Nephron progenitor cell (in vitro differentiated cells): ENCODE measurements around the gene NT5C.

Experiments
- DNase-seq: peaks from one replicate; pipeline ENCODE4 v3.0.0; 2021
- H3K27ac Mint-ChIP-seq: 2 replicates; pipeline ENCODE4 v1.8.0; 2021; ENCODE audit warnings: mild to moderate bottlenecking, moderate library complexity, mixed read lengths
- H3K27me3 Mint-ChIP-seq: 2 replicates; pipeline ENCODE4 v1.8.0; 2021; ENCODE audit warnings: mild to moderate bottlenecking, low read depth, mixed read lengths; ENCODE audit not compliant: poor library complexity
- H3K36me3 Mint-ChIP-seq: 2 replicates; pipeline ENCODE4 v1.8.0; 2021; ENCODE audit warnings: low read depth, mixed read lengths
- H3K4me1 Mint-ChIP-seq: 2 replicates; pipeline ENCODE4 v1.8.0; 2021; ENCODE audit warnings: mixed read lengths
- H3K4me3 Mint-ChIP-seq: 2 replicates; pipeline ENCODE4 v1.8.0; 2021; ENCODE audit warnings: mild to moderate bottlenecking, moderate library complexity, mixed read lengths
- H3K9me3 Mint-ChIP-seq: 2 replicates; pipeline ENCODE4 v1.8.0; 2021; ENCODE audit warnings: mild to moderate bottlenecking, moderate library complexity, mixed read lengths
- TF ChIP-seq, protein P1 (sequence below): fragments of 200-600 bp; sonication (generic); IDR thresholded peaks from 2 replicates; pipeline ENCODE4 v1.5.0; 2021; ENCODE audit warnings: antibody characterized with exemption

The NT5C gene

GRCh38 chr17:75131278-75132017 is at the start of gene NT5C:
NT5C (minus strand) TSS chr17:75131742; CDS start chr17:75131707, 35 bp downstream.
- Mint-ChIP-seq H3K27me3 (no peaks in the 10 kb centered on the region), H3K4me3 (peak within 1 kb of the TSS; percentile 92), H3K27ac (peak within 1 kb of the TSS; percentile 53), H3K9me3 (no peaks in the 10 kb centered on the region), H3K36me3 (peaks cover 25% of the 10 kb centered on the region), H3K4me1 (peaks cover 24% of the 10 kb centered on the region)
- TF ChIP-seq, protein P1, sequence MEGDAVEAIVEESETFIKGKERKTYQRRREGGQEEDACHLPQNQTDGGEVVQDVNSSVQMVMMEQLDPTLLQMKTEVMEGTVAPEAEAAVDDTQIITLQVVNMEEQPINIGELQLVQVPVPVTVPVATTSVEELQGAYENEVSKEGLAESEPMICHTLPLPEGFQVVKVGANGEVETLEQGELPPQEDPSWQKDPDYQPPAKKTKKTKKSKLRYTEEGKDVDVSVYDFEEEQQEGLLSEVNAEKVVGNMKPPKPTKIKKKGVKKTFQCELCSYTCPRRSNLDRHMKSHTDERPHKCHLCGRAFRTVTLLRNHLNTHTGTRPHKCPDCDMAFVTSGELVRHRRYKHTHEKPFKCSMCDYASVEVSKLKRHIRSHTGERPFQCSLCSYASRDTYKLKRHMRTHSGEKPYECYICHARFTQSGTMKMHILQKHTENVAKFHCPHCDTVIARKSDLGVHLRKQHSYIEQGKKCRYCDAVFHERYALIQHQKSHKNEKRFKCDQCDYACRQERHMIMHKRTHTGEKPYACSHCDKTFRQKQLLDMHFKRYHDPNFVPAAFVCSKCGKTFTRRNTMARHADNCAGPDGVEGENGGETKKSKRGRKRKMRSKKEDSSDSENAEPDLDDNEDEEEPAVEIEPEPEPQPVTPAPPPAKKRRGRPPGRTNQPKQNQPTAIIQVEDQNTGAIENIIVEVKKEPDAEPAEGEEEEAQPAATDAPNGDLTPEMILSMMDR = peak; percentile 54
- peak; percentile 92 for DNase-seq

DNA sequence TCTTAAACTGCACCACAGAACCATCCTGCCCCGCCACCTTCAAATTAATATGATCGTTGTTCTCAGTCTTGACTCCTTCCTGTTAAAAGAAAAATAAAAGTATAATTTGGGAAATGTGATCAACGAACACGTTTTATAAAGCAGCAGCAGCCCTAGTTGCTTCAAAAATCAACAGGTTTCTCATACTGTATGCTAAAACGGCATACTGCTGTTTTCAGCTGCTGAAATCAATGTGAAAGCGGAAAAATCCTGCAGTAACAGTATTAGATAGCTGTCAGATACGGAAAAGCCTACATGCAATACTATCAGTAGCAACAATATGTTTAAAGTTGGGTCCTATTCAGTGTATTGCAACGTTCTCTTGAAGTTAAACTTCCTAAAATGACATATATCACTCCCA is 49.6 kb upstream of the NT5C start:
- TF ChIP-seq, protein P1 = no peak
- Mint-ChIP-seq H3K36me3 (peaks cover 35% of the 10 kb centered on the region), H3K27ac (peak overlapping the region; percentile 90), H3K27me3 (peaks cover 2% of the 10 kb centered on the region), H3K9me3 (peaks cover 9% of the 10 kb centered on the region), H3K4me1 (peaks cover 40% of the 10 kb centered on the region), H3K4me3 (peak overlapping the region; percentile 94)
- no peak for DNase-seq

- no peak for DNase-seq
- peaks cover 2% of the 10 kb centered on the region for H3K27me3 Mint-ChIP-seq
- H3K27ac Mint-ChIP-seq = no peak overlapping the region
- TF ChIP-seq, protein P1 = no peak
- H3K9me3 Mint-ChIP-seq = peaks cover 3% of the 10 kb centered on the region
- peaks cover 26% of the 10 kb centered on the region for H3K4me1 Mint-ChIP-seq
- no peak overlapping the region for H3K4me3 Mint-ChIP-seq
- H3K36me3 Mint-ChIP-seq = peaks cover 61% of the 10 kb centered on the region
These were observed 46.9 kb upstream of the NT5C start for GRCh38 chr17:75178453-75178852.

- H3K9me3 Mint-ChIP-seq = no peaks in the 10 kb centered on the region
- peaks cover 73% of the 10 kb centered on the region for H3K36me3 Mint-ChIP-seq
- peaks cover 19% of the 10 kb centered on the region for H3K4me1 Mint-ChIP-seq
- no peak overlapping the region for H3K4me3 Mint-ChIP-seq
- peaks cover 2% of the 10 kb centered on the region for H3K27me3 Mint-ChIP-seq
- TF ChIP-seq, protein P1 = no peak
- peak overlapping the region; percentile 72 for H3K27ac Mint-ChIP-seq
- no peak for DNase-seq
These were observed 45.1 kb upstream of the NT5C start for GRCh38 chr17:75176625-75177024.

GRCh38 chr17:75174996-75175395 is 43.5 kb upstream of the NT5C start:
- TF ChIP-seq, protein P1 = no peak
- H3K4me3 Mint-ChIP-seq = no peak overlapping the region
- H3K9me3 Mint-ChIP-seq = no peaks in the 10 kb centered on the region
- peaks cover 4% of the 10 kb centered on the region for H3K4me1 Mint-ChIP-seq
- H3K27me3 Mint-ChIP-seq = no peaks in the 10 kb centered on the region
- peaks cover 64% of the 10 kb centered on the region for H3K36me3 Mint-ChIP-seq
- no peak for DNase-seq
- no peak overlapping the region for H3K27ac Mint-ChIP-seq

GRCh38 chr17:75173526-75173925 is 42.0 kb upstream of the NT5C start:
- Mint-ChIP-seq H3K4me3 (no peak overlapping the region), H3K9me3 (no peaks in the 10 kb centered on the region), H3K36me3 (peaks cover 57% of the 10 kb centered on the region), H3K27me3 (no peaks in the 10 kb centered on the region), H3K27ac (no peak overlapping the region), H3K4me1 (no peaks in the 10 kb centered on the region)
- no peak for DNase-seq
- TF ChIP-seq, protein P1 = no peak
